H1 (cell line): Measurements from ENCODE around the gene FCN2. TPM values are rescaled to one million over a fixed set of nuclear protein-coding genes. Genes with fewer than 3 reads are reported as not detected.

Source experiments
- CTCF ChIA-PET: fragments of 300-600 bp; sonication (Branson Sonifier 250); formaldehyde crosslinking; loops from one replicate; lab custom pipeline; 2021; ENCODE audit not compliant: partially characterized antibody; lab: Charles Lee
- POLR2A ChIA-PET: fragments of 300-600 bp; sonication (Branson Sonifier 250); formaldehyde crosslinking; loops from one replicate; lab custom pipeline; 2021; ENCODE audit warnings: inconsistent platforms; ENCODE audit not compliant: partially characterized antibody; lab: Charles Lee
- DNase-seq, 2 experiments: peaks; one replicate each; pipeline versions ENCODE4 v3.0.0 to v3.0.0-alpha.2; 2010 to 2022; ENCODE audit warnings: low spot score in 2 of 2, low read depth in 1 of 2, mixed read lengths in 1 of 2
- FAIRE-seq: peaks from 2 replicates; lab custom pipeline; 2011; peaks lifted over from hg19 to GRCh38; lab: Jason Lieb, UNC
- H2AFZ ChIP-seq: 2 replicates; pipeline ENCODE4 v1.8.1; 2012; ENCODE audit warnings: low read length, inconsistent platforms
- H2AK5ac ChIP-seq: 2 replicates; pipeline ENCODE4 v1.6.1; 2013; ENCODE audit warnings: low read depth, low read length
- H2BK120ac ChIP-seq: replicated peaks from 2 replicates; pipeline ENCODE3; 2013; ENCODE audit warnings: low read depth, low read length, inconsistent platforms
- H2BK12ac ChIP-seq: 2 replicates; pipeline ENCODE4 v1.6.1; 2013; ENCODE audit warnings: low read depth, low read length
- H2BK15ac ChIP-seq: 2 replicates; pipeline ENCODE4 v1.6.1; 2013; ENCODE audit warnings: low read length
- H2BK20ac ChIP-seq: 2 replicates; pipeline ENCODE4 v1.6.1; 2013; ENCODE audit warnings: low read length
- H2BK5ac ChIP-seq: 2 replicates; pipeline ENCODE4 v1.6.1; 2013; ENCODE audit warnings: low read depth, low read length
- H3K14ac ChIP-seq: 2 replicates; pipeline ENCODE4 v1.6.1; 2013; ENCODE audit warnings: inconsistent platforms; ENCODE audit not compliant: insufficient read length
- H3K18ac ChIP-seq: 2 replicates; pipeline ENCODE4 v1.6.1; 2013; ENCODE audit warnings: low read length; ENCODE audit errors: extremely low read depth
- H3K23ac ChIP-seq: 2 replicates; pipeline ENCODE4 v1.6.1; 2013; ENCODE audit warnings: inconsistent platforms; ENCODE audit not compliant: insufficient read length
- H3K23me2 ChIP-seq: 2 replicates; pipeline ENCODE4 v1.6.1; 2013; ENCODE audit warnings: low read depth, low read length
- H3K27ac ChIP-seq: 2 replicates; pipeline ENCODE4 v1.6.1; 2011; ENCODE audit warnings: low read depth, low read length, inconsistent platforms
- H3K27me3 ChIP-seq, 4 experiments: replicated peaks in 1 of 4; 1 replicate in 1 of 4; 2 replicates in 3 of 4; pipeline versions ENCODE4 v1.6.1 to v1.8.1; 2011 to 2013; ENCODE audit warnings: low read length in 3 of 4, mild to moderate bottlenecking in 3 of 4, inconsistent platforms in 2 of 4, mixed read lengths in 2 of 4, moderate library complexity in 1 of 4; ENCODE audit not compliant: control insufficient read depth in 3 of 4, insufficient read depth in 3 of 4; ENCODE audit errors: extremely low read depth in 1 of 4
- H3K36me3 ChIP-seq, 4 experiments: 2 replicates each; pipeline versions ENCODE4 v1.6.1 to v1.8.1; 2011 to 2013; ENCODE audit warnings: mild to moderate bottlenecking in 4 of 4, low read length in 3 of 4, moderate library complexity in 2 of 4, control low read depth in 1 of 4, inconsistent platforms in 1 of 4; ENCODE audit not compliant: insufficient read depth in 4 of 4, control insufficient read depth in 2 of 4
- H3K4ac ChIP-seq: replicated peaks from 2 replicates; pipeline ENCODE3; 2013; ENCODE audit warnings: low read length, low read depth, mixed read lengths, inconsistent platforms; ENCODE audit not compliant: insufficient read length
- H3K4me1 ChIP-seq, 4 experiments: replicated peaks in 1 of 4; 1 replicate in 1 of 4; 2 replicates in 3 of 4; pipeline versions ENCODE4 v1.6.1 to v1.8.1; 2011 to 2013; ENCODE audit warnings: low read length in 3 of 4, inconsistent platforms in 2 of 4, mixed read lengths in 1 of 4; ENCODE audit not compliant: insufficient read depth in 4 of 4, control insufficient read depth in 3 of 4
- H3K4me2 ChIP-seq, 2 experiments: 2 replicates each; pipeline versions ENCODE4 v1.6.1 to v1.8.1; 2011 to 2013; ENCODE audit warnings: low read depth in 2 of 2, low read length in 2 of 2, control low read depth in 1 of 2, inconsistent platforms in 1 of 2, mild to moderate bottlenecking in 1 of 2; ENCODE audit not compliant: insufficient read depth in 1 of 2
- H3K4me3 ChIP-seq, 4 experiments: fragments of 200-600, 300-600 bp in 1 of 4; sonication (generic), shearing (Covaris generic), sonication (Bioruptor Twin) in 1 of 4; 2 replicates each; pipeline versions ENCODE4 v1.5.1 to v1.8.1; 2011 to 2016; ENCODE audit warnings: low read length in 4 of 4, low read depth in 3 of 4, control low read depth in 2 of 4, inconsistent platforms in 2 of 4, mild to moderate bottlenecking in 2 of 4, mixed read lengths in 1 of 4, moderate library complexity in 1 of 4; ENCODE audit not compliant: insufficient read depth in 2 of 4; ENCODE audit errors: extremely low read depth in 1 of 4
- H3K56ac ChIP-seq: replicated peaks from 2 replicates; pipeline ENCODE3; 2013; ENCODE audit warnings: low read depth, mild to moderate bottlenecking, mixed read lengths, low read length, inconsistent platforms; ENCODE audit not compliant: insufficient read length
- H3K79me1 ChIP-seq: 2 replicates; pipeline ENCODE4 v1.6.1; 2013; ENCODE audit warnings: low read depth, low read length, control low read depth
- H3K79me2 ChIP-seq, 2 experiments: 2 replicates each; pipeline versions ENCODE4 v1.6.1 to v1.8.1; 2012 to 2013; ENCODE audit warnings: low read length in 2 of 2, mild to moderate bottlenecking in 2 of 2, inconsistent platforms in 1 of 2; ENCODE audit not compliant: insufficient read depth in 2 of 2, control insufficient read depth in 1 of 2
- H3K9ac ChIP-seq, 4 experiments: replicated peaks in 1 of 4; 1 replicate in 1 of 4; 2 replicates in 3 of 4; pipeline versions ENCODE4 v1.6.1 to v1.8.1; 2011 to 2013; ENCODE audit warnings: low read depth in 3 of 4, low read length in 3 of 4, control low read depth in 2 of 4, mild to moderate bottlenecking in 2 of 4, moderate library complexity in 2 of 4, inconsistent platforms in 1 of 4; ENCODE audit errors: extremely low read depth in 1 of 4
- H3K9me3 ChIP-seq, 2 experiments: 2 replicates each; pipeline versions ENCODE4 v1.6.1 to v1.8.1; 2012 to 2013; ENCODE audit warnings: mild to moderate bottlenecking in 2 of 2, moderate library complexity in 2 of 2, control low read depth in 1 of 2, inconsistent platforms in 1 of 2, low read depth in 1 of 2, low read length in 1 of 2, mixed read lengths in 1 of 2; ENCODE audit not compliant: insufficient read depth in 2 of 2
- H4K20me1 ChIP-seq, 2 experiments: replicated peaks in 1 of 2; 2 replicates each; pipeline versions ENCODE3 to v1.8.1; 2011 to 2013; ENCODE audit warnings: inconsistent platforms in 2 of 2, low read length in 2 of 2, mild to moderate bottlenecking in 1 of 2; ENCODE audit not compliant: insufficient read depth in 2 of 2, control insufficient read depth in 1 of 2
- H4K5ac ChIP-seq: 2 replicates; pipeline ENCODE4 v1.6.1; 2013; ENCODE audit warnings: low read length, low read depth, mixed read lengths, inconsistent platforms; ENCODE audit not compliant: insufficient read length
- H4K8ac ChIP-seq: 2 replicates; pipeline ENCODE4 v1.8.0; 2013; ENCODE audit warnings: mild to moderate bottlenecking, moderate library complexity, low read length, inconsistent platforms; ENCODE audit not compliant: insufficient read depth; ENCODE audit errors: extremely low read depth
- H4K91ac ChIP-seq: replicated peaks from 2 replicates; pipeline ENCODE3; 2013; ENCODE audit warnings: low read length, mixed read lengths, inconsistent platforms; ENCODE audit not compliant: insufficient read length
- CBX5 ChIP-seq: fragments of 300-800, 300-1000 bp; sonication (generic); IDR thresholded peaks from 2 replicates; pipeline ENCODE4 v1.7.1; 2016; ENCODE audit warnings: antibody characterized with exemption, low read length, low read depth
- CHD1 ChIP-seq: IDR thresholded peaks from 2 replicates; pipeline ENCODE4 v1.6.1; 2012; ENCODE audit warnings: low read depth, low read length, improper control_type of control experiment
- E2F6 ChIP-seq: IDR thresholded peaks from 2 replicates; pipeline ENCODE4 v1.6.1; 2012; ENCODE audit warnings: inconsistent platforms
- EGR1 ChIP-seq: IDR thresholded peaks from 2 replicates; pipeline ENCODE4 v1.6.1; 2011; ENCODE audit warnings: low read depth, low read length, borderline replicate concordance
- KDM5A ChIP-seq: fragments of 200-600 bp; IDR thresholded peaks from 2 replicates; pipeline ENCODE4 v1.7.1; 2012; ENCODE audit warnings: mild to moderate bottlenecking, low read length, inconsistent platforms, mixed read lengths
- PHF8 ChIP-seq: fragments of 200-600 bp; sonication (generic); conservative IDR thresholded peaks from 2 replicates; pipeline ENCODE4 v1.7.1; 2012; ENCODE audit warnings: low read depth, mild to moderate bottlenecking, inconsistent platforms, low read length, moderate library complexity
- POU5F1 ChIP-seq: IDR thresholded peaks from 2 replicates; pipeline ENCODE4 v1.6.1; 2011; ENCODE audit warnings: low read depth, mild to moderate bottlenecking, low read length, moderate library complexity
- RBBP5 ChIP-seq: IDR thresholded peaks from 2 replicates; pipeline ENCODE4 v1.7.1; 2012; ENCODE audit warnings: low read depth, mild to moderate bottlenecking, inconsistent platforms, low read length, moderate library complexity, borderline replicate concordance
- SAP30 ChIP-seq: fragments of 300-600 bp; sonication (generic); IDR thresholded peaks from 2 replicates; pipeline ENCODE4 v1.7.1; 2012; ENCODE audit warnings: low read length, moderate library complexity, mild to moderate bottlenecking, inconsistent platforms; ENCODE audit not compliant: insufficient read depth, insufficient replicate concordance
- SIX5 ChIP-seq: IDR thresholded peaks from 2 replicates; pipeline ENCODE4 v1.6.1; 2011; ENCODE audit warnings: mild to moderate bottlenecking, low read depth, low read length
- SP4 ChIP-seq: IDR thresholded peaks from 2 replicates; pipeline ENCODE4 v1.6.1; 2012; ENCODE audit warnings: low read length, inconsistent platforms
- TAF7 ChIP-seq: optimal IDR thresholded peaks from 2 replicates; pipeline ENCODE3; 2011; ENCODE audit warnings: low read depth, mild to moderate bottlenecking, inconsistent platforms, low read length, moderate library complexity, borderline replicate concordance
- WGBS, 2 experiments: shearing (Covaris generic) in 1 of 2; methylation state at CpG; one replicate each; pipeline versions ENCODE4 v1.1.6 to v1.1.7; 2013 to 2015; ENCODE audit warnings: low lambda C conversion rate in 2 of 2, mixed read lengths in 2 of 2, inconsistent platforms in 1 of 2, low coverage in 1 of 2, missing lambda C conversion rate in 1 of 2; ENCODE audit not compliant: insufficient replicate concordance in 2 of 2, insufficient coverage in 1 of 2, insufficient read length in 1 of 2; ENCODE audit errors: extremely low coverage in 1 of 2, missing lambda C conversion rate in 1 of 2; 5-methylcytosine and 5-hydroxymethylcytosine counted together
- polyA plus RNA-seq, 7 experiments: library from polyadenylated mRNA; depleted of rRNA in 3 of 7; stranded (reverse) in 5 of 7; unstranded in 2 of 7; fragments of >200 nt in 5 of 7; fragments of 200-250 nt in 2 of 7; gene quantifications; 1 replicate in 5 of 7; 2 replicates in 1 of 7; 4 replicates in 1 of 7; pipeline versions ENCODE4 v1.2.1 to v1.2.3, GENCODE V29; 2011 to 2013; ENCODE audit warnings: missing spikeins in 2 of 7, mixed read lengths in 2 of 7
- total RNA-seq: library from RNA; stranded (reverse); fragmentation: NEBNext Ultra II Directional; extraction: Animal tissue kit (Norgen Biotek cat#: 25700); gene quantifications from 2 replicates; pipeline ENCODE4 v1.2.1, GENCODE V29; 2021

The FCN2 gene
- total and polyA plus RNA-seq, 2 of the 8 experiments (the other 6 are each of a cell fraction or from before 2014, with no cell fraction given) = not detected

- no peak overlapping the region for H2BK5ac ChIP-seq
- H3K27ac ChIP-seq = no peak overlapping the region
- peaks cover 10 to 13% of the 10 kb centered on the region in 2 experiments; a peak in 3 of 4 replicates for H3K9me3 ChIP-seq
- H3K56ac ChIP-seq = no peak overlapping the region
- no peak overlapping the region for H3K4me2 ChIP-seq
- H3K4ac ChIP-seq = no peak overlapping the region
- no peaks in the 10 kb centered on the region for H3K79me2 ChIP-seq
- no peak overlapping the region for H2BK20ac ChIP-seq
- no peaks in the 10 kb centered on the region for H3K27me3 ChIP-seq
- H3K18ac ChIP-seq = no peak overlapping the region
- H2AFZ ChIP-seq = no peak overlapping the region
- H3K36me3 ChIP-seq = no peaks in the 10 kb centered on the region
- ChIA-PET POLR2A (no interaction called here), CTCF (interaction anchor here (1.5 kb wide), 1 partner anchor 50 kb away, joined by 3 read pairs; no protein-coding TSS in a partner anchor)
- H2BK15ac ChIP-seq = no peak overlapping the region
- no peak overlapping the region for H3K14ac ChIP-seq
- H4K91ac ChIP-seq = no peak overlapping the region
- H2BK120ac ChIP-seq = no peak overlapping the region
- no peak overlapping the region for H3K23ac ChIP-seq
- no peak overlapping the region for H3K9ac ChIP-seq
- DNase-seq (no peak), FAIRE-seq (no peak)
- no peaks in the 10 kb centered on the region for H3K4me1 ChIP-seq
- no peaks in the 10 kb centered on the region for H3K23me2 ChIP-seq
- no peaks in the 10 kb centered on the region for H4K20me1 ChIP-seq
- no peak overlapping the region for H2AK5ac ChIP-seq
- H3K79me1 ChIP-seq = no peaks in the 10 kb centered on the region
- no peak overlapping the region for H4K5ac ChIP-seq
- 92% methylated on average over 5 of the region's 5 CpGs; no CpG with 5 or more reads in 1 of the 2 experiments for WGBS, 2 experiments
- H3K4me3 ChIP-seq = no peak overlapping the region
- H2BK12ac ChIP-seq = no peak overlapping the region
- no peak overlapping the region for H4K8ac ChIP-seq
- TF ChIP-seq SAP30 = no peak
- TF ChIP-seq CBX5 = no peak
- TF ChIP-seq SIX5 = no peak
- no peak for TF ChIP-seq CHD1
- TF ChIP-seq PHF8 = no peak
- TF ChIP-seq EGR1 = no peak
- no peak for TF ChIP-seq POU5F1
- no peak for TF ChIP-seq TAF7
- TF ChIP-seq KDM5A = no peak
- no peak for TF ChIP-seq E2F6
- TF ChIP-seq RBBP5 = no peak
- TF ChIP-seq SP4 = no peak
Measured at GRCh38 chr9:134890155-134890495, 9.5 kb downstream of the FCN2 start.
